GM19463 (cell line): ENCODE measurements around the gene EQTN.
"Not testable (repeated sequence)": the region's sequence is repeated elsewhere in the genome, so short reads cannot be mapped to it uniquely, and the experiment has no call there.

Experiments used
- ATAC-seq: cut with Tn5 transposase; IDR thresholded peaks from one replicate; pipeline ENCODE4 v1.9.1; 2021; ENCODE audit warnings: mild to moderate bottlenecking, moderate library complexity; ENCODE audit not compliant: unreplicated experiment

The EQTN gene

DNA sequence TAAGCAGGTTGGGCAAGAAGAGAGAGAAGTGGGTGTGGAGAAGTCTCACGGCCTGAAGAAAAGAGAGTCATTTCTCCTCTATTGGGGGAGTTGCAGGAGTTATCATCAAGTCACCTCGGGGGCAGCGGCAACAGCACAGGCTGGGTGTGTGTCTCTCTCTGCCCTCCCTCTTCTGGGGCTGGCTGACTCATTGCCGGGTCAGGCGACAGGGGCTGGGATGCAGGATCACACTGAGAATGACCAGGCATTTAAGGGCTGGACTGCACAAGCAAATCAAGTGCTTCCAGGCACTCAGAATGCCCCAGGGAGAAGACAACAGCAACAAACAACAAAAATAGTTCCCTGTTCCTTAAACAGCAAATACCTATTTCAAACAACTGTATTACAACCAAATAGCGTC lies 6.3 kb upstream of the EQTN start:
- no peak for ATAC-seq

DNA sequence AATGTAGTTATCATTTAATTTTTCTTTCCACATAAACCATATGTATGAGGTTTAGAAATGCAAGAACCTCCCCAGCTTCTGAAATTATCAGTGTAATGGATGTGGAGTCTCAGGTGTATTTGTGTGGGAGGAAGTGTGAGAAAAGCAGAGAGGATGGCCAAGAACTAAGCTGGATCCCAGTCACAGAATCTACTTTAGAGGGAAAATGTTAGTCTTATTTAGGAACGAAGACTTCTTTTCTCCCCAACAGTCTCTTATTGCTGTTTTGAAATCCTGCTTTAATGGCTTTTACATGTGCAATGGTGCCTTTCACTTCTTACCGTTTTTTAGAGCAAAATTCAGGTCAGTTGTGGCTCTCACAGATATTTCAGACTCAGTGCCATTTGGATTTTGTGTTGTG lies 3.0 kb downstream of the EQTN start:
- no peak for ATAC-seq

DNA sequence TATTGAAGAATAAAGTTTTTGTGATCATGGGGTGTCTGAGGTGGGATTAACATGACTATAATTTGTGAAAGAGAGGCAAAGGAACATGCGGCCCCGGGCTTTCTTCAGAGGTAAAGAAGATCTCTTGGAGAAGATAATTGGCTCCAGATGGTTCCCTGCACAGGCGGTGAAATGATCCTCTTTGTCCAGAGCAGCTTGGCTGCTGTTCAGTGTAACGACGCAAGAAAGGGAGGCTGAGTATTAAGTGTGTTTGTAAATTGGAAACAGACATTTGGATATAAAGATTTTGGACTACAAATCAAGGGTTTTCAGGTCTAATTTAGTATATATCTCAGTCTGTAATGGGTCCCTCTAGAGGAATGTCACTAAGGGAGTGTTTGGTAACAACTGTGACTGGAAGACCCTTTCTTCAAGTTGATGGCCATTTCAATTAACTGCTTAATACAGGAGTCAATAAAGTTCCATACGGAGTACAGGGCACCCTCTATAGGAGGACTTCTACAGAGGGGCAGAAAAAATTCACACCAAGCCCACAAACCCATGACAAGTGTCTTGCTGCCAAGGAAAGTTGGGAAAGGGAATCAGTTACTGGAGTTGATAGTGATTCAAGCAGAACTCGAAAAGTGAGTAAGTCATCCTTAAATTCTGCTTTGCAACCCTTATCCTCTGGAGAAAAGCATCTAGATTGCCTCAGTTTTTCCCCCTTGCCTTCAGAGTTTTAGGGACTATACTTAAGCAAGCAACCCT lies 4.1 kb downstream of the EQTN start:
- ATAC-seq, result no peak

DNA sequence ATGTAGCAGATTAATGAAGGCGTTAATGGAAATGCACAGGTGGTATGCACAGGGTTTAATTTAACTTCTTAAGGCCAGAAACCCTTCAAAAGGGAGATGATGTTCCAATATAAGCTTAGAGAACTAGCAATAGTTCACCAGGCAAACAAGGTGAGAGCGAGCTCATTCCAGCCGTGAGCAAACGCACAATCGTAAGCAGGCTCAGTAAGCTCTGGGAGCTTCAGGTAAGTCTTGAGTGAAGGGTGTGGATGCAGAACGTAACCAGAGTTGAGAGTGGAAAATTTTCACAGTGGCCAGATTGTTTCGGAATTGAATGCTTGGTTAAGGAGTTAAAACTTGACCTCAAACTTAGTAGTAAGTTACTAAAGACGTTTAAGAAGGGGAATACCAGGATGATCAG lies 5.7 kb downstream of the EQTN start:
- ATAC-seq, result no peak

DNA sequence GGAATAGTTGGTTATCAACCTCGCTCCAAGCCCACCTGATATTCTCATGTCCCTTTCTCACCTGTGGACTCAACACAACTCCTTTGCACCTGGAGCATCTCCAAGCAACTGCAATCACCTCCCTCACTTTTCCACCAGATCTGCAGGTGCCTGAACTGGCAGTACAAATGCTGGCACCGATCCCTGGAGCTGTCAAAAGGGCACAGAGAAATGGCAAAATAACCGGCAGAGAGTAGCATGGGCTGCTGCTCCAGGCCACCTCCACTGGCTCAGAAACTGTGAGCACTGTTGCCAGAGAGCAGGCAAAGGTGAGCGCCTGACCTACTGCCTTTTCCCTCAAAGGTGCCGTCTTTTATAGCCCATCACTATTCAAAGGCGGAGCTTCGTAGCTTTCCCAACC lies 14.7 kb downstream of the EQTN start:
- no peak for ATAC-seq

DNA sequence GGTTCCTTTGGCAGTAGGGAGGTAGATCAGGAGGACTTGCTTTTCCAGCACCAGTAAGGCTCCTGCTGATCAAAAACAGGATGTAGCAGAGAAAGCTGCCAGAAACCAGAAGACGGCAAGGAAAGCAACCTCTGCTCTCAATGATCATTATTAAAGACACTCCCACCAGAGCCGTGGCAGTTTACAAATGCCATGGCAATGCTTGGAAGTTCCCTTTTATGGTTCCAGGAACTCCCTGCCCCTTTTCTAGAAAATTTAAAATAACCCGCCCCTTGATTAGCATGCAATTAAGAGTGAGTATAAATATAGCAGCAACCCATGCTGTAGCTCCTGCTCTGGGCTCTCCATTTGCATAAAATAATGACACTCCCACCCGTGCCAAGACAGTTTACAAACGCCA lies 16.1 kb downstream of the EQTN start:
- no peak for ATAC-seq

DNA sequence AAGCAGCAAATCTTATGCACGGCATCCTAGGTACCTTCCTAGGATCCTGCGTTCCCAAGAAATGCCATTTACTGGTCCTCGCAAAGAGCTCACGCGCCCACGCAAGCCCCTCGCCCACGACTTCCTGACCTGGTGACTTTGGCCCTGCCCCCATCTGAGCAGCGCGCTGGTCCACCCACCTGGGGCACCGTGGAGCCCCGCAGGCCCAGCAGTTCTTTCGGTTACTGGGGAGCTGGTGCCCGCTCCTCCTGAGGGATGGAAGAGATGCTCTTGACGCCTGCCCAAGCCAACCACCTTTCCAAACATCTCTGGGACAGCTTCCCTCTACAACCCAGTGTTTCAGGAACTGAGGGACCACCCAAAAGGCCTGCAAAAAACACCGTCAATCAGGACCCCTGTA lies 16.7 kb downstream of the EQTN start:
- no peak for ATAC-seq

DNA sequence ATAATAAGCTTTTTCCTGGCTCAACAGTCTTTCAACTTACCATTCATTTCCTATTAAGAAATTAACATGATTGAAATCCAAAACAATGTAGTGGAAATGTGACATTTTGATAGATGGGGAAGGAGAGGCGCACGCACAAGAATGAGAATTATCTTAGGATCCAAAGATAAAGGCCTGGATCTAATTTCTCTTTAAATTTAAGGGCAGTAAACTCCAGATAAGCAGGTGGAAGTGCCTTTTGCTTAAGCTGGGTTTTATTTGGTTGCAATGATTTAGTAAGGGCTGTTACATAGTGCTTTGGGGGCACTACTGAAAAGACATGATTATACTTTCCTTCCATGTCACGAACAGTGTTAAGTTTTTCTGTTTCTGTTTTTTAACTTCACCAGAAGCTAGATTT lies 17.3 kb downstream of the EQTN start:
- no peak for ATAC-seq

DNA sequence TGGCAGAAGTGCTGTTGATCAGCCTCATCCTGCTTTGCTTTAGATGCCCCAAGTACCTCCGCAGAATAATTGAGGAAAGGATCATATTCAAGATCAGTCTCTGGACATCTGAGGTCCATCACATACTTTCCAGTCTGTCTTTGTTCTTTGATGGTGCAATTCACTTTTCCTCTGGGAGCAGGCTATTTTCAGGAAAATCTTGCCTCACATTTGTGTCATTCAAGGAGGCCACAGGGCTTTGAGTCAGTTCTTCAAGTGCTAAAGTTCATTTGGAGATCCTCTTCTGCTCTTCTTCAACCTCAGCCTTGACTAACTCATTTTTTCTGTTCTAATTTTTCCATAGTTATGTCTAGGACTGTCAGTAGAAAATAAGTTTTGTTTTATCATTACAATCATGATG lies 18.6 kb downstream of the EQTN start:
- ATAC-seq, result no peak

DNA sequence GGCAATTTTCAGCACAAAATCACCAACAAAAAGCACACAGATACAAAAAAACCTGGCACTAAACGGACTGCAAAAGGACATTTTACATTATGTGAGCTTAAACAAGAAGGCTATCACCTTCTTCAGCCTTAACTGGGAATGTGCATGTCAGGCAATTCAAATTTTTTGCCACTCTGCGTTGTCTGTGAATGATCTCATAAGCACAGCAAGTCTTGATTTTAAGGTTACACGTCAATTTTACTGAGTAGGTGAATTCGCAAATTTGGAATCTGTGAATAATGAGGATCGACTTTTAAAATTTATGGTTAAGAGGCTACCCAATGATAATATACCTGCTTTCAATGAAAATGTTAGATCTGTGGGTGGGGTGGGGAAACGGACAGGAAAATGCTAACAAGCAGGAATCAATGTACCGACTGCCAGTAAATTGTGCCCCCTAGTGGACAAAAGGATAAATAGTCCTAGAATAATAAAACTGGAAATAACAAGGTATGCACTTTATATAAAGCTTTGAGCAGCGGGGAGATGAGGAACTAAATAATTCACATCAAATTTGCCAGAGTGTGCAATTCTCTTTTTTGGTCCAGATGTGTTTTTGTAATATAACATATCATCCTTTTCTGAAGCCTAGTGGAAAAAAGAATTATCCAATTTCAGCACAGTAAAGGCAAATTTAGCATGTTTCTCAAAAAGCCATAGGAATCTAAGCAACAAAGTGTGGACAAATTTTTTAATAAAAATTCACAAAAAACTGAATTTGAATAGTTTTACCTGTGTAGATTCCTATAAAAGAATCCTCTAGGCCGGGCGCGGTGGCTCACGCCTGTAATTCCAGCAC lies 20.5 kb downstream of the EQTN start:
- ATAC-seq, result peak; percentile 63

DNA sequence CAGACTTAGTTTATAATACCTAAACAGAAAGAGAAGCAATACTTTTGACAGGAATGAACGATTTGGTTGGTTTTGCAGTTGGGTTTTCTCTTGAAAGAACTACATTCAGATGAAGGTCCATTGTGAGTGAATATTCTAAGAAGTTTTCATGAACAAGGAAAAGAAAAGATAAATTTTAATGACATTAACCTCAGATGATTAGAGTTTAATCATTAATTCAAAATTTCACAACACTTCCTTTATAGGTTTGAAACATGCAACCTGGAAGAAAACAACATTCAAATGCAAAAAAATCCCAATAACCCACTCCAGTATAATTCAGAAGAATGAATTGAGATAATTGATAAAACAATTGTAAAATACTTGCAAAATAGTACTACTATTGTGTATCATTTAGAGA lies 23.8 kb downstream of the EQTN start:
- no peak for ATAC-seq

DNA sequence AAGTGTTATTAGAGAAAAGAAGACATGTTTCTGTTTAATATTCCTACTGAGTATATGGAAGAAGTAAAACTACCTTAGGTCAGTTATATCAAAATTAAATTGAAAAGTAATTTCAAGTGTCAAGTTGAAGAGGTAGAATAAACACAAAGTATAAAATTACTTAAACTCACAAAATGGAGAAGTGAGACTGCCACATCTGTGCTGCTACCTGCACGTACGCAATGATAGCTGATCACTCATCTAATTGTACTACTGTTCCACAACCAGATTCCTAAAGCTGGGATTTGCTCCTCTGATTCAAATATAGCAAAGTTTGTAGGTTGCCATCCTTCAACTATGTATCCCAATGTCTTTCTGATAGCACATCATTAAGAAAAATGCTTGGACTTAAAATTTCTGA lies 24.8 kb downstream of the EQTN start:
- ATAC-seq, result no peak

DNA sequence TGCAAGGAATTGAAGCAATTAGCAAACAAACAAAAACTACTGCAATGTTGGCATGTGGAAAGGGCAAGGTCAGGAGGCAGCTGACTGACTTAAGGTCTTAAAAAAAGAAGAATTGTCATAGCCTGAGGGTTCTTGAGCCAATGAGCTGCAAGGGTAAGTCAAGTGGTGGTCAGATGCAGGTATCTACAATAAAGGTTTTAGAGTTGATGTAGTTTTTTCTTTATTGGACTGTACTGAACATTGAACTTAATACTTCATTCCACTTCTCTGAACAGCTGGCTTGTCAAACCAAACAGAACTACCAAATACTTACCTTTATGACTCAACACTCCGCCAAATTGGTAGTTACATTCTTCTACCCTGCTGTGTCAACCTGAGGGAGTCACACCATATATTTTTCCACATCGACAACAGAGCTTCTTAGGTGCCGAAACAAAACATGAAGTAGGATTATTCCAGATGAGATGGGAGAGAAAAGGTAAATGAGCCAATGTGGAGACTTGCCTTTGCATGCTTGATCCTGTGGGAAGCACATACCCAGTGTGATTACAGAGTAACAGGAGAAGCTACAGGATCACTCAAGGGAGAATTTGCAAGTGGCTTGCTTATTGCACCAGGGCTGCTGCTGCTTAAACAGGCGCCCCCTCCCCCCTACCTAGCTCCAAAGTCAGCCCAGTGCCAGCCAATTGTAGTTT lies 35.3 kb downstream of the EQTN start:
- ATAC-seq, result no peak

DNA sequence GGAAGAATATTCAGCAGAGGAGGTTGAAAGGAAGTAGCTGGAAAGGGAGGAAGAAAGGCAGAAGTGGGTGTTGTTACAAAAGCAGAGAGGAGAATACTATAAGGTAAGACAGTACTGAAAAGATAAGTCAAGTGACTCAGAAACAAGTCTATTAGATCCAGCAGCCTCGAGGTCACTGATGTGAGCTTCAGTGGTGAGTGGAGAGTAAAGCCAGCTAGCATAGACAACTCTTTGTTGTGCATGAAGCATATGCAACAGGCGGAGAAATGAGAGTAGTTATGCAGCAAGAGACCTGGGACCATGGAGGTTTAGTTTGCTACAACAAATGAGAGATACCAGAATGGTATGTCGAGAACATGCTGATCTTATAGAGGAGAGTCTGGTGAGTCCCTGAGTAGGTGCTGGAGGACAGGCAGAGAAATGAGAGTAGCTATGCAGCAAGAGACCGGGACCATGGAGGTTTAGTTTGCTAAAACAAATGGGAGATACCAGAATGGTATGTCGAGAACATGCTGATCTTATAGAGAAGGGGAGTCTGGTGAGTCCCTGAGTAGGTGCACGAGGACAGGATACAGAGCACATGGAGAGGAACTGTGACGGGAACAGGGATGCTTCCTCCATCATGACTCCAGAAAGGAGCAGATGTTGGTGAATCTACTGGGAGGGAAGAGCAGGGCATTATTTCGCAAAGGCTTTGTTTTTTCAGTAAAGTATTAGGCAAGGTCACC lies 36.0 kb downstream of the EQTN start:
- no peak for ATAC-seq

DNA sequence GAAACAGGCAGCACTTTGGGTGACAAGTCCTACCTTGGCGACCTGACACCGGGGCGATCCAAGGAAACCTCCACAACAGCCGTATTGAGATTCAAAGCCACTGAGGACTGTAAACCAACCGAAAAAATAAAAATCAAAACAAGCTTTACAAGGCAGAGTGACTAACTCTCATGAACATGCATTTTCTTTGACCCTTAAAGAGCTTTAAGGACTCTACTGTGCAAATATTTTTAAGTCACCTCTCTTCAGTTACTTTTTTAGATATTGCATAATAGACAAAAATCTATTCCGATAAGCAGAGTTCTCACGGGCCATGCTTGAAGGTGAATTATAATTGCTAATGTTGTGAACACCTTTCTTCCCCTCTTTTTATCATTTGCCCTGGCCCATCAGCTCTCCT lies 38.3 kb downstream of the EQTN start:
- ATAC-seq, result no peak

DNA sequence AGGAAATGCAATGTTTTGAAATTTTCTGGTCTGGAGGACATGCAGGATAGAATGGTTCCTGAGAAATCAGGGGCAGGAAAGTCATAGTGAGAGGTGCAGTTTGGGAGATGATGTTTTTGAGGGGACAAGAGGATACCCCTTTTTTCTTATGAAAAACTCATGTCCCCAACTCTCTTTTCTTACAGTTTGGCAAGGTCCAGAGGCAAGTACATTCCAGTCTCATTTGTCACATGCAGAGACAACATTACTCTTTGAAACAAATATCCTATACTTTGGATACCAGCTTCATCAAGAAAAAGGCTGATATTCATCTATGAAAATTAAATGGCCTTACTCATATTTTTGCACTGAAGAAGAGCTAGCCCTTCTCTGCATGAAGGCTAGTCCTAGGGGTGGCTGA lies 48.2 kb downstream of the EQTN start:
- ATAC-seq, result no peak

DNA sequence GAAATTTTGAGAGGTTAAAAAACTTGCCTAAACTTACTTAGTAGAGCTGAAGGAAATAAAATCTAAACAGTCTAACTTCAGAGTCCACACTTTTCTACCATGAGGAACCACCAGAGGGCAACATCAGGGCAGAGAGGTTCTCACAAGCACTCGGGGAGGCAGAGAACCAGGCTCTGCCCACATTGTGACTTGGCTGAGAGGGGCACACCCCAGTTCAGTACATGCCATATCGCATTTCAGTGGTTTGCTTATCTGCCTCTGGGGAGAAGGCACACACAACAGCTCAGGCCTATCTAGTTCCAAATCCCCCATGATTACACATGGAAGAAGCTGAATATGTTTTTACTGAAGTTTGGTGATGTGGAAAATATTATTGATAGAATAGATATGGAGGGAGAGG lies 49.2 kb downstream of the EQTN start:
- peak; percentile 91 for ATAC-seq

DNA sequence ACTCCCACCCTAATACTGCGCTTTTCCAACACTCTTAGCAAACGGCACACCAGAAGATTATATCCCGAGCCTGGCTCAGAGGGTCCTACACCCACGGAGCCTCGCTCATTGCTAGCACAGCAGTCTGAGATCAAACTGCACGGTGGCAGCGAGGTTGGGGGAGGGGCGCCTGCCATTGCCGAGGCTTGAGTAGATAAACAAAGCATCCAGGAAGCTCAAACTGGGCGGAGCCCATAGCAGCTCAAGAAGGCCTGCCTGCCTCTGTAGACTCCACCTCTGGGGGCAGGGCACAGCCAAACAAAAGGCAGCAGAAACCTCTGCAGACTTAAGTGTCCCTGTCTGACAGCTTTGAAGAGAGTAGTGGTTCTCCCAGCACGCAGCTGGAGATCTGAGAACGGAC lies 57.3 kb downstream of the EQTN start:
- not testable (repeated sequence) for ATAC-seq
